HEK293T (cell line): Measurements from ENCODE around the gene HIVEP3.

Experiments
- BHLHE40 ChIP-seq: fragments of 450-650 bp; IDR thresholded peaks from 2 replicates; pipeline ENCODE4 v1.6.1; 2016; ENCODE audit warnings: mild to moderate bottlenecking, moderate library complexity, borderline replicate concordance
- ELF4 ChIP-seq: fragments of 450-650 bp; IDR thresholded peaks from 2 replicates; pipeline ENCODE4 v1.6.1; 2017; ENCODE audit warnings: antibody characterized with exemption
- FOXK2 ChIP-seq: fragments of 450-650 bp; IDR thresholded peaks from 2 replicates; pipeline ENCODE4 v1.6.1; 2016; ENCODE audit warnings: mild to moderate bottlenecking
- FOXM1 ChIP-seq: fragments of 450-650 bp; IDR thresholded peaks from 2 replicates; pipeline ENCODE4 v1.6.1; 2017; ENCODE audit warnings: mild to moderate bottlenecking, borderline replicate concordance
- LEF1 ChIP-seq: fragments of 450-650 bp; IDR thresholded peaks from 2 replicates; pipeline ENCODE4 v1.6.1; 2017; ENCODE audit warnings: mild to moderate bottlenecking, borderline replicate concordance
- TARDBP ChIP-seq: fragments of 450-650 bp; IDR thresholded peaks from 2 replicates; pipeline ENCODE4 v1.6.1; 2016
- TF ChIP-seq, protein P1 (sequence below): fragments of 450-650 bp; IDR thresholded peaks from 2 replicates; pipeline ENCODE4 v1.6.1; 2016

GRCh38 chr1:41642922-41643821, 275.6 kb downstream of the HIVEP3 start:
- TF ChIP-seq ELF4 (no peak), BHLHE40 (no peak), LEF1 (no peak), FOXM1 (no peak), FOXK2 (no peak), TARDBP (no peak)
- TF ChIP-seq, protein P1, sequence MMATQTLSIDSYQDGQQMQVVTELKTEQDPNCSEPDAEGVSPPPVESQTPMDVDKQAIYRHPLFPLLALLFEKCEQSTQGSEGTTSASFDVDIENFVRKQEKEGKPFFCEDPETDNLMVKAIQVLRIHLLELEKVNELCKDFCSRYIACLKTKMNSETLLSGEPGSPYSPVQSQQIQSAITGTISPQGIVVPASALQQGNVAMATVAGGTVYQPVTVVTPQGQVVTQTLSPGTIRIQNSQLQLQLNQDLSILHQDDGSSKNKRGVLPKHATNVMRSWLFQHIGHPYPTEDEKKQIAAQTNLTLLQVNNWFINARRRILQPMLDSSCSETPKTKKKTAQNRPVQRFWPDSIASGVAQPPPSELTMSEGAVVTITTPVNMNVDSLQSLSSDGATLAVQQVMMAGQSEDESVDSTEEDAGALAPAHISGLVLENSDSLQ: no peak
